CD1c-positive myeloid dendritic cell (primary cell): ENCODE measurements around the gene PRMT7.

ENCODE experiments used
- DNase-seq: peaks from one replicate; pipeline ENCODE4 v3.0.0-alpha.2; 2016; ENCODE audit errors: extremely low spot score

Gene PRMT7

DNA sequence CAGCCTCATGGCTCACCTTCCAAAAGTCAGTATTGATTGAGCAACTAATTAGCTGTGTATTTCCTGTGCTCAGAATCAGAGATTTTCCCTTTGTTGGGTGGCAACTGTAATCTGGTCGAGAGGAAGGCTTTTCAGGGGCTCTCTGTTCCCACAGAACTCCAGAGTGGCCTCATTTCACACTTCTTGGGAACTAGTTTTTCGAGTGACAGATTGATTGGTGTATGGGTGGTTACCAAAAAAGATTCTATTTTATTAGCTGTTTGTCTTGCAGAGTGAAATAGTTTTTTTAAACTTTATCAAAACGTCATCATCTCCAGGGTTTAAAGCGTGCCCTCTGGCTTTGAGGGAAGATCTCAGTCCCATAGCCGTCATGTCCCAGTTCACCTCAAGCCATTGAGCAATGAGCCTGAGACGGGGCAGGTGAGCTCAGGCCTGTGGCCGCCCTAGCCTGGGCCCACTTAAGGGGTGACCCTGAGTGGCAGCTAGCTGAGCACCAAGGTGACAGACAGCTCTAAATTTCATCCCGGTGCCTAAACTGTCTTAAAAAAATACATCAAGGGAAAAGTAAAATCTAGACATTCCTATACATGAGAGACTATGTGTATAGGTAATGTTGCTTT, 84.5 kb downstream of the PRMT7 start:
- DNase-seq, result no peak

DNA sequence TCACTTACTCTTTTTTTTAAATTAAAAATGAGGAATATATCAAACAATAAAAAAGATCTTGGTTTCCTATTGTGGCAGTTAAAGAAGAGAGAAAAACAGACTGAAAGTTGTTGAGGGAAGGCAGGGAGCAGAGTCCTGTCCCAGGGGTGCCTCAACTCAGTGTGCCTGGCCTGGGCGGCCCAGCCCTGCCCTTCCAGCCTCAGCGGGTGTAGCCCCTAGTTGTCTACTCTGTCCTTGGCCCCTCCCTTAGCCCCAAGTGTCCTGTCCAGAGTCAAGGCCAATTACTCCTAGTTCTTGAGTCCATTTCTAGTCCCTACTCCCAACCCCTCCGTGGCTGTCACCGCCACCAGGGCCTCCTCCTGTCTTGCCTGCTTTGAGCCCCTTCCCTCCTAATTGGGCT, 85.0 kb downstream of the PRMT7 start:
- DNase-seq, result no peak

GRCh38 chr16:68396481-68396880, 85.7 kb downstream of the PRMT7 start:
- peak; percentile 48 for DNase-seq

DNA sequence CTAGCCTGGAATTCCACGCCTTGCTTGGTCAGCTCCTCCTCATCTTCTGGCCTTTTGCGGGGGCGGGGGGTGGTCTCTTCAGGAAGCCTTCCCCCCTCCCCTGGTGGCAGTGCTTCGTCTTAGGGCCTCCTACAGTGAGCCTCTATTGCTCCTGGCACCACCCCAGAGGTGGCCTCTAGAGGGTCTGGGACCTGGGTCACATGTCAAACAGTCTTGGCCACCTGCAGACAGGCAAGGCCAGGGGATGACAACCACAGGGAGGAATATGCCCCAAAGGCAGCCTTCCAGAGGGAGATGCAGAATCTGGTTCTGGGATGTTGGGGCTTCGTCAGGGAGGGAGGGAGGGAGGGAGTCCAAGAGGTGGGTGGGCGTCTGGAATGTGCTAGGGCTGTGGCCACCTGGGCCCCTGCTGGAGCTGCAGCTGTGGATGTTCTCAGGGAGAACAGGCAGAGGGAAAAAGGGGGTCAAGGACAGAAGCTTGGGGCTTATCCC, 86.9 kb downstream of the PRMT7 start:
- no peak for DNase-seq

GRCh38 chr16:68399456-68399855, 88.6 kb downstream of the PRMT7 start:
- DNase-seq, result no peak

DNA sequence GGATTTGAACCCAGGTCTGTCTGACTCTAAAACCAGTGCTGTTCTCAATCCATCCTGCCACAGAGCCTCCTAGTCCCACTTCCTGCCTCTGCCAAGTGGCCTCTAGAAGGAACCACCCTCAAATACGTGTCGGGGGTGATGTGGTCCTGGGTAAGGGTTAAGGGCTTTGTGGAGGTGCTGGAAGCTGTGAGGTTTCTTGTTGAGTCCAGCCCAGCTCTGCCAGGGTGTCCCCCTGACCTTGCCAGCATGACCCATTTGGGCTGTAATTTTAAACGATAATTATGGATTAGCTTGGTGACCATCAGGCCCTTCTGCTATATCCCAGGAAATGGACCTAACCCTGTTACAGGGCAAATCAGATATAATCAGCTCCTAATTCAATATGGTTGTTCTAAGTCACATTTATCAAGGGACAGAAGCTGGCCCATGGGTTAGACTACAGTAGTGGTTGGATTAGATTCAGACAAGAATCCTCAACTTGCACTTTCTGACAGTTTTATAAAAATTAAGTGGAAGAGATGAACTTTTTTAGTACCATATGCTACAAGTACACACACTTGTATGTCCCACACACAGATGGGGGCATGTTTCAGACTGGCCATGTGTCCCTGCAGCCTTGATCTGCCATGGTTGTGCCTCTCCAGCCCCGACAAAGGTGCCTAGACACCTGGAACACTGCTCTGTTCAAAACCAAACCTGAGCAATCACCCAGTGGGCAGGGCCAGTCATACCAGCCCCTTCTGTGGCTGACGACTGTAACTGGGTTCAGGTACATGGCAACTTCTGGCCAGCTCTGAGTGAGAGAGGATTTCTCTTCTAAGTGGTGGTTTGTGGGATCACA, 89.5 kb downstream of the PRMT7 start:
- DNase-seq, result no peak

GRCh38 chr16:68400924-68401460, 90.2 kb downstream of the PRMT7 start:
- DNase-seq, result no peak

- no peak for DNase-seq
Observed at GRCh38 chr16:68401871-68402747, 91.3 kb downstream of the PRMT7 start.

GRCh38 chr16:68402748-68403040, 91.9 kb downstream of the PRMT7 start:
- DNase-seq, result no peak

- DNase-seq, result no peak
Observed at GRCh38 chr16:68403177-68403576, 92.4 kb downstream of the PRMT7 start.

- no peak for DNase-seq
Observed at GRCh38 chr16:68403704-68404103, 92.9 kb downstream of the PRMT7 start.

DNA sequence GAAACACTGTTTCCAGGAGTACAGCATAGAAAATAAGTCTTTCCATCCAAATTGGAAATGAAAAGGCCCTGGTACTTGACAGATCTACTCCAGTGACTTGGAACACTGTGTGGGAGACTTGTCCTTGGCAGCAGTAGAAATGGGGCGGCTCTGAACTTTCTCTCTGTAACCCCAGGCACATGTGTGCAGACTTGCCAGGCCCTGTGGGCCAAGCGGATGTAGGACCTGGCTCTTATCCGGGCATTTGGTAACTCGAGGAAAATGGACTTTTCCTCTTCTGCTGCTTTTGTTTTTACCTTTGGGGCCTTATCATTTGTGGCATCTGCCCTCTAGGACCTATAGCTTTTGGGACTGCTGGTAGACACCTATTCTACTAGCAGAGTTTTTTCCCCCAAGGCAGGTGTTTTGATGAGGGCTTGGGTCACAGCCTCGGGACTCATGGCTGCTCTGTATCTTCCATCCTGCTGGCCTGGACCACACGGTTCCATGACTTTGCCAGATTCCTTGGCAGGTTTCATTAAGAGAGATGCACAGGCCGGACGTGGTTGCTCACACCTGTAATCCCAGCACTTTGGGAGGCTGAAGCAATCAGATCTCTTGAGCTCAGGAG, 94.0 kb downstream of the PRMT7 start:
- no peak for DNase-seq

GRCh38 chr16:68406458-68407152, 95.8 kb downstream of the PRMT7 start:
- DNase-seq, result no peak
